ENCODE results near the gene OSTN. TPM values are rescaled to one million over a fixed set of nuclear protein-coding genes. Genes with fewer than 3 reads are reported as not detected.

OSTN gene
- total RNA-seq, 2 experiments from 2014 or later = not detected

DNA sequence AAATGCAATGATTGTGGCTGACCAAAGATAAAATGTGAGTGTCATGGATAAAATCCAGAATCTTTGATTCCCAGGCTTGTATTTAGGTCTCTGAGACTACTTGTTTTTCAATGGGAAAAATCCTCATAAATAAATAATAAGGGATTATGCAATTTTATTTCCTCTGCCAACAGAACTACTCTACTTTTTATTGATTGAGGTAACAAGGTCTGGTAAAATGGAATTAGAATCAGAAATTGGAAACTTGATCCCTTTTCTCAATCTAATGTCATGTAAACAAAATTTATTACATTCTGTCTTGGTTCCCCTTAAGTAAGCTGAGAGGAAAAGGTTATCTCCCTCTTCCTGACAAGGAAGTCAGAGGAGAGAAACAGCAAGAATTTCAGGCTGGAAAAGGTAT is 81.8 kb downstream of the OSTN start:
- Mint-ChIP-seq H3K27me3 (ENCODE audit: low read depth) (no peaks in the 10 kb centered on the region), H3K9me3 (ENCODE audit: insufficient read depth) (no peaks in the 10 kb centered on the region), H3K4me1 (ENCODE audit: low read depth) (no peaks in the 10 kb centered on the region), H3K4me3 (no peak overlapping the region), H3K36me3 (ENCODE audit: low read depth) (no peaks in the 10 kb centered on the region), H3K27ac (no peak overlapping the region)
- ChIA-PET POLR2A (no interaction called here), CTCF (no interaction called here)
- ATAC-seq (no peak), DNase-seq (no peak)

DNA sequence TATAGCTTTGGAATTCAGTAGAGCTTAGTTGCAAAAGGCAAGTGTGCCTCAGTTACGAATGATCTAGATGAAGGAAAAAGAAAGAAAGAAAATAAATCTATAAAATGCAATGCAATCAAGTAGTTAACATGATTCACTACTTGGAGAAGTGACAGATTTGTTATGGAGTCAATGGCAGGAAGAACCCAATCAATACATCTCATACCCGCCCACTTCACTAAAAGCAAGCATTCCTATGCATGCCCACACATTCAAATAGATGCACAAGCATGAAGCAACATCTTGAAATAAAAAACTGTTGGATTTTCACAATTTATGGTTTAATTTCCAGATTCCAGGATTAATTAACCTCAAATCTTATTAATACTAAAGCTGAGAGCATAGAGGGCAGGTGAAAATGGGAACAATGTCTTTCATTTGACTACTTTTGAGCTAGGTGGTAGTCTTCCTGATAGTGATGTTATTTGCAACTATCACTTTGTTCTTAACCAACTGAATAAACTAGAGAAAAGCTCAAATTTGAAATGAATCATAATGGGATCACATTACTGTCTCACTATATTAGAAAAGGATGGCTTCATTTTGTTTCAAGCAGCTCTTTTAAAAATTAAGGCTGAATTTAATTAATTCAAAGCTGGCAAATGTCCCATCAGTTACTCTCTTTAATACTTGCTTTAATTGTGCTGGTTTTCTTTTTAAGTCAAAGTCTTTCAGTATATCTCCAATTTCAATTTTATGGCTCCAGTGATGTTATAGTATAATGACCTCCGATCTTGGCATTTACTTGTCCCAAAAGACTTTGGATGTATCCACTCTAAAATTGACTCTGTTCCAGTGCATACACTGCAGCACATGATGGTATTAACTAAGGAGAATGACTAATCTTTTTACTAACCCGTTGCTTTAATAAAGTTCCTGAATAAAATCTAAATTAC is 83.5 kb downstream of the OSTN start:
- no peaks in the 10 kb centered on the region for H3K27me3 Mint-ChIP-seq (ENCODE audit: low read depth)

DNA sequence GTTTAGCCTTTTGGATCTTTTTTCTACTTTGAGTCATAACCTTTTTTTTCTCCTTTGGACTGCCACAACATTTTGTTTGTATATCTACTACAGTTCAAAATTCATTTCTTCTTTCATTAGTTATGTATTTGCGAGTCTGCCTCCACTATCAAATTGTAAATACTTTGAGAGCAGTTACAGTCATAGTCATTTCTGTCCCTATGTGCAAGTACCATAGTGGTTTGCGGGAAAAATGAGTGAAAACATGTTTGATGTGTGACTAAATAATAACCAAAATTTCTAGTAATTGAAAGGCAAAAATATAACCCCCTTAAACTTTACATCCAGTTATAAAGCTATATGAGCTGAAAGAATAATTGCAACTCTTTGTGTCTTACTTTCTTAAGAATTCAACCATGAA is 84.4 kb downstream of the OSTN start:
- no peak for ATAC-seq
- Mint-ChIP-seq H3K9me3 (ENCODE audit: insufficient read depth) (no peaks in the 10 kb centered on the region), H3K36me3 (ENCODE audit: low read depth) (no peaks in the 10 kb centered on the region), H3K4me3 (no peak overlapping the region), H3K4me1 (ENCODE audit: low read depth) (no peaks in the 10 kb centered on the region), H3K27me3 (ENCODE audit: low read depth) (no peaks in the 10 kb centered on the region), H3K27ac (no peak overlapping the region)
- ChIA-PET CTCF (no interaction called here), POLR2A (no interaction called here)
- no peak for DNase-seq

More for the DNA sequence above, 83.5 kb downstream of the OSTN start:
- POLR2A ChIA-PET = no interaction called here
- H3K9me3 Mint-ChIP-seq (ENCODE audit: insufficient read depth) = no peaks in the 10 kb centered on the region
- CTCF ChIA-PET = no interaction called here
- H3K27ac Mint-ChIP-seq = no peak overlapping the region
- no peak for DNase-seq
- H3K4me1 Mint-ChIP-seq (ENCODE audit: low read depth) = no peaks in the 10 kb centered on the region
- no peak overlapping the region for H3K4me3 Mint-ChIP-seq
- ATAC-seq = no peak
- no peaks in the 10 kb centered on the region for H3K36me3 Mint-ChIP-seq (ENCODE audit: low read depth)

DNA sequence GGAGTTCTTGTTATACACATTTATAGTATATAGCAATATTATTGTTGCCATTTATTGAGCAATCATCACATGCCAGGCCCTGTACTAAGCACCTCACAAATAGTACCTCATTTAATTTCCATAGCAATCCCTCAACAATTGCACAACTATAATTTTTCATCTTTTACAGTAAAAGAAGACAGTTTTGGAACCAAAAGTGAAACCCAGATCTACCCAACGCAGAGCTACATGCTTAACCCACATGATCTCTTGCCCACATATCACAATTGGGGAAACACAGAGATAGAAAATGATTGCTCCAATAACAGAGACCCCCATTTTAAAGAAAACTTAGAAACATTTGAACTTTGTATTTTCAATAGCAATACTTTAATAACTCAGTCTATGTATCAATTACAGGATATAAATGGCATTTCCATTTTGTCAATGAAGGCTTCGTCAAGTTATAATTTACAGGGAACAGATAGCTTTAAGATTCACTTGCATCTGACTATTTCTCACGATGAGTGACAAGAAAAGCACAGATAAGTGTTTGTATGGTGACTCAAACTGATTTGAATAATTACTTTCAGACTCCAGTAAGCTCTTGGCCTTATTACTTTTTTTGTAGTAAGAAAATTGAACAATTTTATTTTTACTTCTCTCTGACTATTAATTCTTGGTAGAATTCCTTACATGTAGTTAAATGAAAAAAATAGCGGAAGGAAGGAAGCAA is 91.4 kb downstream of the OSTN start:
- H3K4me3 Mint-ChIP-seq = no peak overlapping the region
- H3K36me3 Mint-ChIP-seq (ENCODE audit: low read depth) = no peaks in the 10 kb centered on the region
- H3K27me3 Mint-ChIP-seq (ENCODE audit: low read depth) = no peaks in the 10 kb centered on the region
- POLR2A ChIA-PET = no interaction called here
- CTCF ChIA-PET = no interaction called here
- no peaks in the 10 kb centered on the region for H3K4me1 Mint-ChIP-seq (ENCODE audit: low read depth)
- no peak overlapping the region for H3K27ac Mint-ChIP-seq
- DNase-seq = no peak
- no peak for ATAC-seq
- peaks cover 8% of the 10 kb centered on the region for H3K9me3 Mint-ChIP-seq (ENCODE audit: insufficient read depth)

DNA sequence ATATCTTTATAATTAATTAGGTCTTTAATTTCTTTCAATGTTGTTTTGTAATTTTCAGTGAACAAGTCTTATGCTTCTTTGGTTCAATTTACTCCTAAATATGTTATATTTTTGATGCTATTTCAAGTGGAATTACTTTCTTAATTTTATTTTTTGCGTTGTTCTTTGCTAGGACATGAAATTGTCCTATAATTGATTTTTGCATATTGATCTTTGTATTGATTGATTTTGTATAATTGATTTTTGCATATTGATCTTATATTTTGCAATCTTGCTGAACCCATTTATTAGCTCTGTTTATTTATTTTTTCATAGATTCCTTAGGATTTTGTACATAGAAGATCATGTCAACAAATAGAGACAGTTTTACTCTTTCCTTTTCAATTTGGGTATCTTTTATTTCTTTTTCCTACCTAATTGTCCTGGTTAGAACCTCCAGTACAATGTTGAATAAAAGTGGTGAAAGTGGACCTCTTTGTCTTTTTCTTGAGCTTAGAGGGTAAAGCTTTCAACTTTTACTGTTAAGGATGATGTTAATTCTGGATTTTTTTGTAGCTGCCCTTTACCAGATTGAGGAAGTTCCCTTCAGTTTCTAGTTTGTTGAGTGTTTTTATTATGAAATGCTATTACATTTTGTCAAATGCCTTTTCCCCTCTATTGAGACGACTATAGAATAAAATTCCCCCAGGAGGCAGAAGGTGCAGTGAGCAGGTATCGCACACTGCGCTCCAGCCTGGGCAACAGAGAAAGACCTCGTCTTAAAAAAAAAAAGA is 93.4 kb downstream of the OSTN start:
- ATAC-seq = no peak
- Mint-ChIP-seq H3K27ac (no peak overlapping the region), H3K27me3 (ENCODE audit: low read depth) (no peaks in the 10 kb centered on the region), H3K4me1 (ENCODE audit: low read depth) (no peaks in the 10 kb centered on the region), H3K36me3 (ENCODE audit: low read depth) (no peaks in the 10 kb centered on the region), H3K4me3 (no peak overlapping the region), H3K9me3 (ENCODE audit: insufficient read depth) (peaks cover 8% of the 10 kb centered on the region)
- DNase-seq = no peak
- POLR2A ChIA-PET = no interaction called here
- CTCF ChIA-PET = no interaction called here

DNA sequence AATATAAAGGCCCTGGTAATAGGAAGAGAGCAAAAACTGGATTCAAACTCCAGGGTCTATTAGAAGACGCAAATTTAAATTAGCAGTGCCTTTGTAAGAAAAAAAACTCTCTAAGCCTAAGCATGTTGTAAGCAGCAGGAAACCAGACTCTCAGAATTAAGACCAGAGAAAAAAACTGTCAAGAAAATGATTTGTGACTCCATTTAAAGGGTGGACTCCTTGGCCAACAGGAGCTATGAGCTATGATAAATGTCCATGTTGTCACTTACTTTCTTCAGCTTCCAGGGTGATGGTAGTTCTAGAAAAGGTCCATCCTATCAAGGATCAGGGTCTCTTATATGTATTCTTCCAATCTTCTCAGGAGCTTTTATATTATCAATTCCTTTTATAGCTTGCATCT is 95.2 kb downstream of the OSTN start:
- H3K36me3 Mint-ChIP-seq (ENCODE audit: low read depth) = no peaks in the 10 kb centered on the region
- DNase-seq (no peak), ATAC-seq (no peak)
- no peaks in the 10 kb centered on the region for H3K4me1 Mint-ChIP-seq (ENCODE audit: low read depth)
- no peak overlapping the region for H3K27ac Mint-ChIP-seq
- CTCF ChIA-PET = no interaction called here
- no peak overlapping the region for H3K4me3 Mint-ChIP-seq
- no peaks in the 10 kb centered on the region for H3K27me3 Mint-ChIP-seq (ENCODE audit: low read depth)
- peaks cover 8% of the 10 kb centered on the region for H3K9me3 Mint-ChIP-seq (ENCODE audit: insufficient read depth)
- POLR2A ChIA-PET = no interaction called here

DNA sequence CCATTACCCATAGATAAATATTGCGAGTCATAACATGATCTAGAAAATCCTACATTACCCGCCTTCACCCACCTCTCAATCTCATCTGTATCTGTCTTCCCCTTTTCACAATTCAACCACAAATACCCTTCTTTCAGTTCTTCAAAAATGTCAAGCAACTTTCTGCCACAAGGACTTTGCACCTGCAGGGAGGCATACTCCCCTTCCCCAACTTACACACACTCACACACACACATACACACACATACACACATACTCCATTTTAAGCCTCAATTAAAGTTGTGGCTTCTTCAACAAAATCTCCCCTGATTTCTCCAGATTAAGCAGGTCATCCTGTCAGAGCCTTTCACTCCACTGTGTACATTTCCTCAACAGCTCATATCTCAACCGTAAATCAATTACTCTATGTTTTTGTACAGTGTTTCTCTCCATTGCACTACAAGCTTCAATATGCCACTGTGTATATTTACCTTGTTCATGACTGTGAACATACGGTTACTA is 97.0 kb downstream of the OSTN start:
- Mint-ChIP-seq H3K36me3 (ENCODE audit: low read depth) (no peaks in the 10 kb centered on the region), H3K27me3 (ENCODE audit: low read depth) (no peaks in the 10 kb centered on the region), H3K27ac (no peak overlapping the region), H3K4me1 (ENCODE audit: low read depth) (no peaks in the 10 kb centered on the region), H3K9me3 (ENCODE audit: insufficient read depth) (peaks cover under 1% of the 10 kb centered on the region), H3K4me3 (no peak overlapping the region)
- DNase-seq (no peak), ATAC-seq (no peak)
- ChIA-PET POLR2A (no interaction called here), CTCF (no interaction called here)

DNA sequence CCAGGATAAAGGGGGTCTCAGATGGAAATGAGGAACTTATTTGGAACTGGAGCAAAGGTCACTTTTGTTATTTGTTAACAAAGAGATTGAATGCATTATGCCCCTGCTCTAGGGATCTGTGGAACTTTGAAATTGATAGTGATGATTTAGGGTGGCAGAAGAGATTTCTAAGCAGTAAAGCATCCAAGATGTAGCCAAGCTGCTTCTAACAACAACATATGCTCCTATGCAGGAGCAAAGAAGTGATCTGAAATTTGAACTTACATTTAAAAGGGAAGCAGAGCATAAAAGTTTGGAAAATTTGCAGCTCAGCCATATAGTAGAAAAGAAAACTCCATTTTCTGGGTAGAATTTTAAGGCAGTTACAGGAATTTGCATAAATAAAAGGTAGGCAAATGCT is 99.8 kb downstream of the OSTN start:
- ChIA-PET CTCF (no interaction called here), POLR2A (no interaction called here)
- Mint-ChIP-seq H3K9me3 (ENCODE audit: insufficient read depth) (no peaks in the 10 kb centered on the region), H3K4me3 (no peak overlapping the region), H3K27ac (no peak overlapping the region), H3K27me3 (ENCODE audit: low read depth) (no peaks in the 10 kb centered on the region), H3K36me3 (ENCODE audit: low read depth) (no peaks in the 10 kb centered on the region), H3K4me1 (ENCODE audit: low read depth) (no peaks in the 10 kb centered on the region)
- ATAC-seq = no peak
- no peak for DNase-seq

DNA sequence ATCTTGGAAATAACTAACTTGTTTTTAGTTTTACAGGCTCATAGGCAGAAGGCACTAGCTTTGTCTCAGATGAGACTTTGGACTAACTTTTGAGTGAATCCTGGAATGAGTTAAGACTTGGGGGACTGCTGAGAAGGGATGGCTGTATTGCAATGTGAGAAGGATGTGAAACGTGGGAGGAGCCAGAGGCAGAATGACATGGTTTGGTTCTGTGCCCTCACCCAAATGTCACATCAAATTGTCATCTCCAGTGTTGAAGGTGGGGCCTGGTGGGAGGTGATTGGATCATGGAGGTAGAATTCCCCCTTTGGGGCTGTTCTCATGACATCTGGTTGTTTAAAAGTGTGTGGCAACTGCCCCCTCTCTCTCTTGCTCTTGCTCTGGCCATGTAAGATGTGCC is 101.4 kb downstream of the OSTN start:
- no peak for DNase-seq
- no peaks in the 10 kb centered on the region for H3K36me3 Mint-ChIP-seq (ENCODE audit: low read depth)
- no peak overlapping the region for H3K4me3 Mint-ChIP-seq
- H3K9me3 Mint-ChIP-seq (ENCODE audit: insufficient read depth) = no peaks in the 10 kb centered on the region
- H3K4me1 Mint-ChIP-seq (ENCODE audit: low read depth) = no peaks in the 10 kb centered on the region
- ChIA-PET CTCF (no interaction called here), POLR2A (no interaction called here)
- no peak overlapping the region for H3K27ac Mint-ChIP-seq
- no peak for ATAC-seq
- no peaks in the 10 kb centered on the region for H3K27me3 Mint-ChIP-seq (ENCODE audit: low read depth)

DNA sequence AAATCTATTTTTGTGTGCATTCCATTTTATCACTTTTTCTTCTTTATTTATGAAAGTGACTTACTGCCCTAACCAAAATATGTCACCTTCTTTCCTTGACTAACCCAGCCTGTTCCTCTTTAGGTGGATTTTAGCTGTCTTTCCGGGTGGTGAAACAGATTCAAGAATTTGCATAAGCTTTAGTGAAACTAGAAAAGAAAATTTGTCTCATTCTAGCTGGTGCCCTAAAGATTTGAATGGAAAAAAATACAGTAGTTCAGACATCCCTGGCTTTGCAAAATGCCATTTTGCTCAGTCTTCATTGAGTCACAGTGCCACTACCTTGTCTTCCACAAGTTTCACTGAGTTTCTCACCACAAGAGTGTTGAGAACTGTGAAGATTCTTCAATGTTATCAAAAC is 102.0 kb downstream of the OSTN start:
- no peaks in the 10 kb centered on the region for H3K36me3 Mint-ChIP-seq (ENCODE audit: low read depth)
- ChIA-PET POLR2A (no interaction called here), CTCF (no interaction called here)
- no peaks in the 10 kb centered on the region for H3K27me3 Mint-ChIP-seq (ENCODE audit: low read depth)
- no peak overlapping the region for H3K4me3 Mint-ChIP-seq
- no peak overlapping the region for H3K27ac Mint-ChIP-seq
- no peaks in the 10 kb centered on the region for H3K4me1 Mint-ChIP-seq (ENCODE audit: low read depth)
- no peaks in the 10 kb centered on the region for H3K9me3 Mint-ChIP-seq (ENCODE audit: insufficient read depth)
- DNase-seq = no peak
- ATAC-seq = no peak

DNA sequence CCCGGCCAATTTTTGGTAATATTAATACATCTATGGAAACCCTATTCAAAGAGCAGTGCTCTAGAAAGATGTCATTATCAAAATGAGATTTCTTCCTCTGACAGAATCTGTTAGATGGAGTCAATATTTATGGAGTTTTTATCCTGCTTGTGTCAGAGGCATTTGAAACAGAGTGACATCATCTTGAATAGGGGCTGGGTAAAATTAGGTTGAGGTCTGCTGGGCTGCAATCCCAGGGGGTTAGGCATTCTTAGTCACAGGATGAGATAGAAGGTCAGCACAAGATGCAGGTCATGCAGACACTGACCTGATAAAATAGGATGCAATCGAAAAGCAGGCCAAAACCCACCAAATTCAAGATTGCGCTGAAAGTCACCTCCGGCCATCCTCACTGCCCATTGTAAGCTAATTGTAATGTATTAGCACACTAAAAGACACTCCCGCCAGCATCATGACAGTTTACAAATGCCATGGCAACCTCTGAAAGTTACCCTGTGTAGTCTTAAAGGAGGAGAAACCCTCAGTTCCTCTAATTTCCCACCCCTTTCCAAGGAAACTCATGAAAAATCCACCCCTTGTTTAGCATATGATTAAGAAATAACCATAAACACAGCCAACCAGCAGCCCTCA is 102.9 kb downstream of the OSTN start:
- no peaks in the 10 kb centered on the region for H3K27me3 Mint-ChIP-seq (ENCODE audit: low read depth)
- H3K4me1 Mint-ChIP-seq (ENCODE audit: low read depth) = no peaks in the 10 kb centered on the region
- ChIA-PET CTCF (no interaction called here), POLR2A (no interaction called here)
- H3K4me3 Mint-ChIP-seq = no peak overlapping the region
- no peak overlapping the region for H3K27ac Mint-ChIP-seq
- ATAC-seq (no peak), DNase-seq (no peak)
- H3K36me3 Mint-ChIP-seq (ENCODE audit: low read depth) = no peaks in the 10 kb centered on the region
- H3K9me3 Mint-ChIP-seq (ENCODE audit: insufficient read depth) = no peaks in the 10 kb centered on the region

DNA sequence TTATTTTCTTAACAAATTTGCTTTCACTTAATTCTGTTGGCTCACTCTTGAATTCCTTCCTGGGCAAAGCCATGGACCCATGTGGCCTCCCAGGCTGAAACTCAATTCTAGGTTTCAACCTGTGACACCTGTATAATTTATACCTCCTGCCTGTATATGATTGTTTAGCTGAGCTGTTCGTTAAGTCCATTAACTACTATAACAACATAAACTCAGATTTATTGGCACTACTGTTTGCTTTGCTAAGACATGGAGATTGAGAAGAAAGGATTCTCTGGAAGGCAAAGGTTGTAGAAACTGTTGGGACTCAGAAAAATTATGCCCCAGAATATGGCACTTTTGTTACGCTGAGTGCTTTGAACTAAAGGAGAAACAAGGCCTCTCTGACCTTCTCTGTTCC is 103.4 kb downstream of the OSTN start:
- CTCF ChIA-PET = no interaction called here
- POLR2A ChIA-PET = no interaction called here
- DNase-seq (no peak), ATAC-seq (no peak)
- Mint-ChIP-seq H3K27ac (no peak overlapping the region), H3K36me3 (ENCODE audit: low read depth) (no peaks in the 10 kb centered on the region), H3K9me3 (ENCODE audit: insufficient read depth) (no peaks in the 10 kb centered on the region), H3K4me3 (no peak overlapping the region), H3K27me3 (ENCODE audit: low read depth) (no peaks in the 10 kb centered on the region), H3K4me1 (ENCODE audit: low read depth) (no peaks in the 10 kb centered on the region)
